ENCODE data around the gene BIRC6.
"Not testable (repeated sequence)": the region's sequence is repeated elsewhere in the genome, so short reads cannot be mapped to it uniquely, and the experiment has no call there.

BIRC6 gene

GRCh38 chr2:32450851-32451250, 94.0 kb downstream of the BIRC6 start:
- DNase-seq: no peak

- peak in 1 of 2 donors; percentile 4 for DNase-seq
Measured at GRCh38 chr2:32452338-32453064, 95.7 kb downstream of the BIRC6 start.

- no peak for DNase-seq
Measured at GRCh38 chr2:32453242-32454062, 96.6 kb downstream of the BIRC6 start.

GRCh38 chr2:32455816-32456215, 99.0 kb downstream of the BIRC6 start:
- DNase-seq: no peak

- DNase-seq: no peak
Measured at GRCh38 chr2:32456808-32457207, 100.0 kb downstream of the BIRC6 start.

GRCh38 chr2:32457814-32458213, 101.0 kb downstream of the BIRC6 start:
- DNase-seq: no peak

- not testable (repeated sequence) for DNase-seq
Measured at GRCh38 chr2:32460861-32461260, 104.0 kb downstream of the BIRC6 start.

- no peak for DNase-seq
Measured at GRCh38 chr2:32463110-32463509, 106.3 kb downstream of the BIRC6 start.

GRCh38 chr2:32464431-32464830, 107.6 kb downstream of the BIRC6 start:
- DNase-seq: no peak

GRCh38 chr2:32472605-32473004, 115.8 kb downstream of the BIRC6 start:
- no peak for DNase-seq

GRCh38 chr2:32474381-32474780, 117.6 kb downstream of the BIRC6 start:
- no peak for DNase-seq

GRCh38 chr2:32478889-32479620, 122.2 kb downstream of the BIRC6 start:
- DNase-seq: no peak

- DNase-seq: no peak
Measured at GRCh38 chr2:32479993-32480392, 123.2 kb downstream of the BIRC6 start.

- DNase-seq: no peak
Measured at GRCh38 chr2:32482471-32482870, 125.6 kb downstream of the BIRC6 start.

GRCh38 chr2:32484937-32485336, 128.1 kb downstream of the BIRC6 start:
- peak; percentile 90 to 98 for DNase-seq

GRCh38 chr2:32485399-32485798, 128.6 kb downstream of the BIRC6 start:
- peak; percentile 9 to 14 for DNase-seq

- no peak for DNase-seq
Measured at GRCh38 chr2:32489061-32489460, 132.2 kb downstream of the BIRC6 start.

- no peak for DNase-seq
Measured at GRCh38 chr2:32491346-32491745, 134.5 kb downstream of the BIRC6 start.

GRCh38 chr2:32495139-32495538, 138.3 kb downstream of the BIRC6 start:
- DNase-seq: no peak

GRCh38 chr2:32496662-32497061, 139.8 kb downstream of the BIRC6 start:
- DNase-seq: peak; percentile 84 to 97

- peak in 1 of 2 donors; percentile 49 for DNase-seq
Measured at GRCh38 chr2:32498306-32498705, 141.5 kb downstream of the BIRC6 start.

- DNase-seq: no peak
Measured at GRCh38 chr2:32502941-32503340, 146.1 kb downstream of the BIRC6 start.

- DNase-seq: no peak
Measured at GRCh38 chr2:32504877-32505478, 148.2 kb downstream of the BIRC6 start.

Data from inflammatory macrophage (primary cell).